ENCODE measurements around the gene OSBPL5.

DNA sequence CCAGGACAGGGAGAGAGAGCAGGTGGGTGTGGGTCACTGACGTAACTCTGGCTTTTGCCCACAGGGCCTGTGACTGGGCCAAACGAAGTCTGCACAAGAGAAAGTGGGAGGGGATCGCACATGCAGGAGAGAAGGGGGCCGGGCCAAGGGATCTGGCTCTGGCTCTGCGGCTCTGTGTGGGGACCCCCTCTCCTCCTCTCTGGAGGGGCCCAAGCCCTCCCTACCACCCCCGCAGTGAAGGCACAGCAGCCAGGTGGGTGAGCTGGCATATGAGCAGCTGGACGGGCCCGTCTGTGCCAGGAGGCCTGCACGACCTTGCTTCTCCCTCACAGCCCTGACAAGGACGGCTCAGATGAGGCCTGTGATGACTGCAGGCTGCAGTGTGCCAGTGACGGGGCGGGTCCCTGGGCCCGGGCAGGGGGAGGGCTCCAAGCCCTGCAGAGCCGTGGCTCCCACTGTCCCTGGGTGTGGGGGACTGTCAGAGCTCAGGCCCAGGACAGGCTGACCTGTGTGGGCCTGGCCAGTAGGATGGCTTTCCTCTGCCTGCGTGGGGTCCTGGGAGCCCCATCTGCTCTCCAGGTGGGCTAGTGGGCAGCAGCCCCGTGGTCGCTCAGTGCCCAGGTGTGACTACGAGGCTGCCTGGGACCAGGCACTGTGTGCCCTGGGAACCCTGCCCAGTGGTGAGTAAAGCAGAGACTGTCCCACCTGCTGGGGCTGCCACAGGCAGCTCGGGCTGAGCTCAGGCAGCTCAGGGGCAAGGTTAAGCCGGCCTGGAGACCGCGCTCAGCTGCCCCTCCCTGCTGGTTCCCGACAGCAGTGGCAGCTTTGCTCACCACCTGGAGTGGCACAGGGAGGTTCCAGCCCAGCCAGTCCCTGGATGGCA, 31.3 kb upstream of the OSBPL5 start:
- TF ChIP-seq FOXM1 (IDR thresholded peaks at IDR 0.05; ENCODE audit: borderline replicate concordance, low read depth): no peak
- TF ChIP-seq CREB1 (IDR thresholded peaks at IDR 0.05; ENCODE audit: low read depth): no peak
- no peak for TF ChIP-seq TEAD4 (IDR thresholded peaks at IDR 0.05)
- TF ChIP-seq, protein P1, sequence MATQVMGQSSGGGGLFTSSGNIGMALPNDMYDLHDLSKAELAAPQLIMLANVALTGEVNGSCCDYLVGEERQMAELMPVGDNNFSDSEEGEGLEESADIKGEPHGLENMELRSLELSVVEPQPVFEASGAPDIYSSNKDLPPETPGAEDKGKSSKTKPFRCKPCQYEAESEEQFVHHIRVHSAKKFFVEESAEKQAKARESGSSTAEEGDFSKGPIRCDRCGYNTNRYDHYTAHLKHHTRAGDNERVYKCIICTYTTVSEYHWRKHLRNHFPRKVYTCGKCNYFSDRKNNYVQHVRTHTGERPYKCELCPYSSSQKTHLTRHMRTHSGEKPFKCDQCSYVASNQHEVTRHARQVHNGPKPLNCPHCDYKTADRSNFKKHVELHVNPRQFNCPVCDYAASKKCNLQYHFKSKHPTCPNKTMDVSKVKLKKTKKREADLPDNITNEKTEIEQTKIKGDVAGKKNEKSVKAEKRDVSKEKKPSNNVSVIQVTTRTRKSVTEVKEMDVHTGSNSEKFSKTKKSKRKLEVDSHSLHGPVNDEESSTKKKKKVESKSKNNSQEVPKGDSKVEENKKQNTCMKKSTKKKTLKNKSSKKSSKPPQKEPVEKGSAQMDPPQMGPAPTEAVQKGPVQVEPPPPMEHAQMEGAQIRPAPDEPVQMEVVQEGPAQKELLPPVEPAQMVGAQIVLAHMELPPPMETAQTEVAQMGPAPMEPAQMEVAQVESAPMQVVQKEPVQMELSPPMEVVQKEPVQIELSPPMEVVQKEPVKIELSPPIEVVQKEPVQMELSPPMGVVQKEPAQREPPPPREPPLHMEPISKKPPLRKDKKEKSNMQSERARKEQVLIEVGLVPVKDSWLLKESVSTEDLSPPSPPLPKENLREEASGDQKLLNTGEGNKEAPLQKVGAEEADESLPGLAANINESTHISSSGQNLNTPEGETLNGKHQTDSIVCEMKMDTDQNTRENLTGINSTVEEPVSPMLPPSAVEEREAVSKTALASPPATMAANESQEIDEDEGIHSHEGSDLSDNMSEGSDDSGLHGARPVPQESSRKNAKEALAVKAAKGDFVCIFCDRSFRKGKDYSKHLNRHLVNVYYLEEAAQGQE (IDR thresholded peaks at IDR 0.05; ENCODE audit: low read depth): no peak
- TF ChIP-seq, protein P2, sequence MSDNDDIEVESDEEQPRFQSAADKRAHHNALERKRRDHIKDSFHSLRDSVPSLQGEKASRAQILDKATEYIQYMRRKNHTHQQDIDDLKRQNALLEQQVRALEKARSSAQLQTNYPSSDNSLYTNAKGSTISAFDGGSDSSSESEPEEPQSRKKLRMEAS (IDR thresholded peaks at IDR 0.05): no peak
- no peak for TF ChIP-seq CEBPB (IDR thresholded peaks at IDR 0.05)
- no peak for TF ChIP-seq EP300 (IDR thresholded peaks at IDR 0.05; ENCODE audit: borderline replicate concordance)
- no peak for TF ChIP-seq TAF1 (IDR thresholded peaks at IDR 0.05; ENCODE audit: low read depth)

Measured in Ishikawa (cell line).